ENCODE data around the gene PCGF6.
A peak's percentile ranks its signal among the peaks of the same experiment; 100 is the strongest.
"Not testable (repeated sequence)": the region's sequence is repeated elsewhere in the genome, so short reads cannot be mapped to it uniquely, and the experiment has no call there.

The PCGF6 gene

DNA sequence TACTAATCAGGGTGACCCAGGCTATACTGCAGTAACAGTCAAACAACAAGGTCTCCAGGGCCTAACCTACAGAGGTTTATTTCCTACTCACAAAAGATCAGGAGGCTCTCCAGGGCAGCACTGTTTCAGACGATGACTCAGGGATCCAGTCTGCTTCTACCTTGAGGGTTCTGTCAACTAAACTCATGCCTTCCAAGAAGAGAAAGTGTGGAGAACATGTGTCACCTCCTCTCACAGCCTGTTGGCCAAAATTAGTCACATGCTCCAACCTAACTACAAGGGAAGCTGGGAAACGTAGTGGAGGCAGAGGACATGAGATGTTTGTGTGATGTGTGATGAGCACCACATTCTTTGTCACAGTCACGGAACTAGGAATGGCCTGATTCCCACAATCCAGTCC, 88.7 kb downstream of the PCGF6 start:
- H3K4me3 ChIP-seq (ENCODE audit: low read depth, low read length): no peak overlapping the region
- TF ChIP-seq, protein P1, sequence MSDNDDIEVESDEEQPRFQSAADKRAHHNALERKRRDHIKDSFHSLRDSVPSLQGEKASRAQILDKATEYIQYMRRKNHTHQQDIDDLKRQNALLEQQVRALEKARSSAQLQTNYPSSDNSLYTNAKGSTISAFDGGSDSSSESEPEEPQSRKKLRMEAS (IDR thresholded peaks at IDR 0.05; ENCODE audit: low read depth, low read length): peak; percentile 27; the same call in 1 of the 2 replicates
- TF ChIP-seq POLR2A (IDR thresholded peaks at IDR 0.05; ENCODE audit: extremely low read depth, insufficient read length): no peak
- DNase-seq (ENCODE audit: low read depth): no peak

DNA sequence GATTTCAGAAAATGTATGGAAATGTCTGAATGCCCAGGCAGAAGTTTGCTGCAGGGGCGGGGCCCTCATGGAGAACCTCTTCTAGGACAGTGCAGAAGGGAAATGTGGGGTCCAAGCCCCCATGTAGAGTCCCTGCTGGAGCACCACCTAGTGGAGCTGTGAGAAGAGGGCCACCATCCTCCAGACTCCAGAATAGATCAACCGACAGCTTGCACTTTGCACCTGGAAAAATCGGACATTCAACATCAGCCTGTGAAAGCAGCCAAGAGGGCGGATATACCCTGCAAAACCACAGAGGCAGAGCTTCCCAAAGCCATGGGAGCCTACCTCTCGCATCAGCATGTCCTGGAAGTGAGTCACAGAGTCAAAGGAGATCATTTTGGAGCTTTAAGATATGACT, 91.0 kb downstream of the PCGF6 start:
- no peak for DNase-seq (ENCODE audit: low read depth)
- TF ChIP-seq, protein P1 (IDR thresholded peaks at IDR 0.05; ENCODE audit: low read depth, low read length): no peak
- no peak for TF ChIP-seq MYC (IDR thresholded peaks at IDR 0.05; ENCODE audit: low read depth, low read length)
- TF ChIP-seq POLR2A (IDR thresholded peaks at IDR 0.05; ENCODE audit: extremely low read depth, insufficient read length): no peak
- TF ChIP-seq, protein P2, sequence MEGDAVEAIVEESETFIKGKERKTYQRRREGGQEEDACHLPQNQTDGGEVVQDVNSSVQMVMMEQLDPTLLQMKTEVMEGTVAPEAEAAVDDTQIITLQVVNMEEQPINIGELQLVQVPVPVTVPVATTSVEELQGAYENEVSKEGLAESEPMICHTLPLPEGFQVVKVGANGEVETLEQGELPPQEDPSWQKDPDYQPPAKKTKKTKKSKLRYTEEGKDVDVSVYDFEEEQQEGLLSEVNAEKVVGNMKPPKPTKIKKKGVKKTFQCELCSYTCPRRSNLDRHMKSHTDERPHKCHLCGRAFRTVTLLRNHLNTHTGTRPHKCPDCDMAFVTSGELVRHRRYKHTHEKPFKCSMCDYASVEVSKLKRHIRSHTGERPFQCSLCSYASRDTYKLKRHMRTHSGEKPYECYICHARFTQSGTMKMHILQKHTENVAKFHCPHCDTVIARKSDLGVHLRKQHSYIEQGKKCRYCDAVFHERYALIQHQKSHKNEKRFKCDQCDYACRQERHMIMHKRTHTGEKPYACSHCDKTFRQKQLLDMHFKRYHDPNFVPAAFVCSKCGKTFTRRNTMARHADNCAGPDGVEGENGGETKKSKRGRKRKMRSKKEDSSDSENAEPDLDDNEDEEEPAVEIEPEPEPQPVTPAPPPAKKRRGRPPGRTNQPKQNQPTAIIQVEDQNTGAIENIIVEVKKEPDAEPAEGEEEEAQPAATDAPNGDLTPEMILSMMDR (IDR thresholded peaks at IDR 0.05; ENCODE audit: low read depth, low read length): no peak
- H3K4me3 ChIP-seq (ENCODE audit: low read depth, low read length): no peak overlapping the region

- not testable (repeated sequence) for H3K4me3 ChIP-seq (ENCODE audit: low read depth, low read length)
These were observed 92.0 kb downstream of the PCGF6 start for GRCh38 chr10:103258928-103259327.

DNA sequence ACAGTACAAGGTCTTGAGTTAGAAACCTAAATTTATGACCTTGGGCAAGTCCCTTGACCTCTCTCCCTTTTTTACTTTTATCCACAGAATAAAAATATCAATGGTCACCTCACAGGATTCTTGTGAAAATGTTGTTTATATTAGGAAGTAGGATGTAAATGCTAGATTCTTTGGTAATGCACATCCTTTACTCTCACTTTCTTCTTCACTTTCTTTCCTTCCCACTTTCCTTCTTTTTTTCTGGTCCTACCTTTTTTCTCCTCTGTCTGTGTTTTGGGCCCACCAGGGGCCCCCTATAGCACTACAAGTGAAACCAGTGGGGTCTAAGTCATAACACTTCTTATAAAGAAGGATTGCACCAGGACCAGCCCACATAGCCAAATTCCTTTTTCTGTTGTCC, 93.1 kb downstream of the PCGF6 start:
- H3K4me3 ChIP-seq (ENCODE audit: low read depth, low read length): no peak overlapping the region
- DNase-seq (ENCODE audit: low read depth): no peak
- no peak for TF ChIP-seq POLR2A (IDR thresholded peaks at IDR 0.05; ENCODE audit: extremely low read depth, insufficient read length)
- TF ChIP-seq, protein P2 (IDR thresholded peaks at IDR 0.05; ENCODE audit: low read depth, low read length): no peak
- TF ChIP-seq, protein P1 (IDR thresholded peaks at IDR 0.05; ENCODE audit: low read depth, low read length): no peak
- TF ChIP-seq MYC (IDR thresholded peaks at IDR 0.05; ENCODE audit: low read depth, low read length): no peak

More at GRCh38 chr10:103258928-103259327, 92.0 kb downstream of the PCGF6 start:
- DNase-seq (ENCODE audit: low read depth): not testable (repeated sequence)

- TF ChIP-seq MYC (IDR thresholded peaks at IDR 0.05; ENCODE audit: low read depth, low read length): no peak
- TF ChIP-seq, protein P2 (IDR thresholded peaks at IDR 0.05; ENCODE audit: low read depth, low read length): no peak
- TF ChIP-seq, protein P1 (IDR thresholded peaks at IDR 0.05; ENCODE audit: low read depth, low read length): no peak
- no peak overlapping the region for H3K4me3 ChIP-seq (ENCODE audit: low read depth, low read length)
- no peak for DNase-seq (ENCODE audit: low read depth)
These were observed 94.3 kb downstream of the PCGF6 start for GRCh38 chr10:103256613-103257012.

DNA sequence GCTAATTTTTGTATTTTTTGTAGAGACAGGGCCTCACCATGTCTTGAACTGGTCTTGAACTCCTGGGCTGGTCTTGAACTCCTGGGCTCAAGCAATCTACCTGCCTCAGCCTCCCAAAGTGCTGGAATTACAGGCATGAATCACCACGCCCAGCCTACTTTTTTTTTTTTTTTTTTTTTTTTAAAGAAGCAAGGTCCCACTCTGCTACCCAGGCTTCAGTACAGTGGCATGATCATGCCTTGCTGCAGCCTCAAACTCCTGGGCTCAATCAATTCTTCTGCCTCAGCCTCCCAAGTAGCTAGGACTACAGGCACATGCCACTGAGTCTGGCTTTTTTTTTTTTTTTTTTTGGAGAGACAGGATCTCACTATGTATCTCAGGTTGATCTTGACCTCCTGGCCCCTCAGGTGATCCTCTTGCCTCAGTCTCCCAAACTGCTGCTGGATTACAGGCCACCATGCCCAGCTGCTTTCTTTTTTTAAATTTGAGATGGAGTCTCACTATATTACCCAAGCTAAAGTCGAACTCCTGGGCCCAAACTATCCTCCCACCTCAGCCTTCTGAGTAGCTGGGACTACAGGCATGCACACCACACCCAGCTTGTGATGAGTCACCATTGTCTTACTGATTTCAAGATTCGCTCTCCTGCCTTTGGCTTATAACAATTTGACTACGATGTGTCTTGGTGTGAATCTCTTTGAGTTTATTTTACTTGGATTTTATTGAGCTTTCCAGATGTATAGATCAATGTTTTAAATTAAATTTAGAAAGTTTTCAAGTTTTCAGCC, 96.2 kb downstream of the PCGF6 start:
- no peak overlapping the region for H3K4me3 ChIP-seq (ENCODE audit: low read depth, low read length)
- TF ChIP-seq POLR2A (IDR thresholded peaks at IDR 0.05; ENCODE audit: extremely low read depth, insufficient read length): no peak
- TF ChIP-seq, protein P2 (IDR thresholded peaks at IDR 0.05; ENCODE audit: low read depth, low read length): no peak
- TF ChIP-seq, protein P1 (IDR thresholded peaks at IDR 0.05; ENCODE audit: low read depth, low read length): no peak
- DNase-seq (ENCODE audit: low read depth): no peak

- no peak overlapping the region for H3K4me3 ChIP-seq (ENCODE audit: low read depth, low read length)
- TF ChIP-seq, protein P2 (IDR thresholded peaks at IDR 0.05; ENCODE audit: low read depth, low read length): no peak
- TF ChIP-seq POLR2A (IDR thresholded peaks at IDR 0.05; ENCODE audit: extremely low read depth, insufficient read length): no peak
- TF ChIP-seq MYC (IDR thresholded peaks at IDR 0.05; ENCODE audit: low read depth, low read length): no peak
- TF ChIP-seq, protein P1 (IDR thresholded peaks at IDR 0.05; ENCODE audit: low read depth, low read length): no peak
- DNase-seq (ENCODE audit: low read depth): no peak
These were observed 96.8 kb downstream of the PCGF6 start for GRCh38 chr10:103254113-103254512.
